Activated CD4-positive, alpha-beta memory T cell treated with anti-CD3 and anti-CD28 coated beads, Interleukin-2, amount 10 ng/mL, durations not matched to agents 7 days and 5 days (primary cell): ENCODE data around the gene PHACTR1. TPM values are rescaled to one million over a fixed set of nuclear protein-coding genes. Genes with fewer than 3 reads are reported as not detected.

Experiments
- CTCF ChIA-PET: fragments of 350-600 bp; sonication (Branson Sonifier 250); formaldehyde crosslinking; loops from one replicate; lab custom pipeline; 2021; ENCODE audit warnings: antibody characterized with exemption, inconsistent platforms; lab: Charles Lee
- POLR2A ChIA-PET: fragments of 350-600 bp; sonication (Branson Sonifier 250); formaldehyde crosslinking; loops from one replicate; lab custom pipeline; 2021; ENCODE audit warnings: antibody characterized with exemption; lab: Charles Lee
- DNase-seq: peaks from one replicate; pipeline ENCODE4 v3.0.0-alpha.2; 2020
- H3K27ac Mint-ChIP-seq: one replicate; pipeline ENCODE4 v1.8.0; 2021; ENCODE audit warnings: mild to moderate bottlenecking, mixed read lengths
- H3K27me3 Mint-ChIP-seq: one replicate; pipeline ENCODE4 v1.8.0; 2021; ENCODE audit warnings: mixed read lengths
- H3K36me3 Mint-ChIP-seq: one replicate; pipeline ENCODE4 v1.8.0; 2021; ENCODE audit warnings: low read depth, mixed read lengths
- H3K4me1 Mint-ChIP-seq: one replicate; pipeline ENCODE4 v1.8.0; 2021; ENCODE audit warnings: mixed read lengths
- H3K4me3 Mint-ChIP-seq: one replicate; pipeline ENCODE4 v1.8.0; 2021; ENCODE audit warnings: mild to moderate bottlenecking, mixed read lengths
- H3K9me3 Mint-ChIP-seq: one replicate; pipeline ENCODE4 v1.8.0; 2021; ENCODE audit warnings: mixed read lengths
- total RNA-seq, 2 experiments: library from RNA; stranded (reverse); gene quantifications; one replicate each; pipeline ENCODE4 v1.2.3, GENCODE V29; 2021

PHACTR1 gene
- under 1 TPM; 0.33 to 0.53 TPM for total RNA-seq

DNA sequence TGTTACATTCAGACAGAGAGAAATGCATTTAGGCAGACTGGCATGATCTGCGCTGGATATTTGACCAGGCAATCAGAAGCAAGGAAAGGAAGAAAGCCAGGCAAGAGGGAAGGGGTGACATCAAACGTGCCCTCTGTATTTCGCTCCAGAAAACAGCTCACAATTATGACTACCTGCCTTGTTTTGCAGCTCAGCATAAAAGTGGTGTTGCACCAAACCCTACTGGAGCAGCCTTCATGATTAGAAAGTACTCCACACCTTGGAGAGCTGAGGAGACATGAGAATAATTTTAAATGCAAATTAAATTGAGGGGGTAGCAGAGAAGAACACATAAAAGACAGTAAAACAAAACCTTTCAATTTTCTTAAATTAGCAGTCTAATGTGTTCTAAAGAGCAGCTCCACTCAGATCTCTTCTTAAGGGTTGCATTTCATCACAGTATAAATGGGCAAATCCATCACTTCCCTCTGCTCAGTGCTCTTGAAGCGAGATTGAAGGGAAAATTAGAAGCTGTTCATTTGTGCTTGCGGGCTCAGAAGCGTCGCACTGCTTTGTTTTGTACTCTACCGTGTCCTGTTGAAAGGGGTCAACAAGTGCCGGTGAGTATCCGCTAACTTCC, at the start of gene PHACTR1:
TSS of gene PHACTR1 (plus strand) at position 470 of the 619 bp plus-strand sequence.
- DNase-seq = no peak
- Mint-ChIP-seq H3K9me3 (no peaks in the 10 kb centered on the region), H3K27me3 (peaks cover 3% of the 10 kb centered on the region), H3K4me3 (no peak within 1 kb of the TSS), H3K4me1 (no peaks in the 10 kb centered on the region), H3K36me3 (no peaks in the 10 kb centered on the region), H3K27ac (no peak within 1 kb of the TSS)
- CTCF ChIA-PET = no interaction called here
- POLR2A ChIA-PET = no interaction called here

DNA sequence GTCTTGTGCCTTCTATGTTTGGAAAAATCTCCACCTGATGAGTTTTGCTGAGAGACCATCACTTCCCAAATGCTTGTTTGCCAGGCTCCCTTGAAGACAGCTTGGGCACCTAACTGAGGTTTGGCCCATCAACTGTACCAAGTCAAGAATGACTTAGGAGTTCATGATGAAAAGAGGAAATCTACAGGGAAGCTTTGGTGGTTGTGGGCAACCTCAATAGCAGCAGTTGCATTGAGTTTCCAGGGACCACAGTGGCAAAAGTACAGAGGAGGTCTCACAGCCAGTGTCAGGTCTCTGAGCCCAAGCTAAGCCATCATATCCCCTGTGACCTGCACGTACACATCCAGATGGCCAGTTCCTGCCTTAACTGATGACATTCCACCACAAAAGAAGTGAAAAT, 49.7 kb upstream of the PHACTR1 start:
- no peak for DNase-seq
- ChIA-PET CTCF (interaction anchor here (0.6 kb wide), 1 partner anchor 1381 kb away, joined by 3 read pairs; no protein-coding TSS in a partner anchor), POLR2A (no interaction called here)
- H3K4me3 Mint-ChIP-seq = no peak overlapping the region
- H3K27me3 Mint-ChIP-seq = no peaks in the 10 kb centered on the region
- H3K36me3 Mint-ChIP-seq = no peaks in the 10 kb centered on the region
- no peak overlapping the region for H3K27ac Mint-ChIP-seq
- H3K4me1 Mint-ChIP-seq = no peaks in the 10 kb centered on the region
- no peaks in the 10 kb centered on the region for H3K9me3 Mint-ChIP-seq

DNA sequence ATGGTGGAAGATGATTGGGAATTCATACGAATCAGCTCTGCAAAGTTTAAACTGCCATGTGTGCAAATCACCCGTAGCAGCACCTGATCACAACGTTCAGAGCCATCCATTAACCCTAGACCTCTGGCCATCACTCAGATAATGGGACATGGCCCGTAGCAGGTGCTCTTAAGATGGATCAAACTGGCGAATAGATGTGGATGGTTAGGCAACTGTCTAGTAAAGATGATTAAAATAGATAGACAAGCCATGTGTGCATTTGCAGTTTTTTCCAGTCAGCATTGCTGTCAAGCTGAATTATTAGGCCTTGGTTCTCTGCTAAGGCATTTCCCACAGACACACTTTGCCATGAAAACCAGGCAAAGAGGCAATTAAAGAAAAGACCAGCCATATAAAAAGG, 40.6 kb upstream of the PHACTR1 start:
- DNase-seq = no peak
- Mint-ChIP-seq H3K4me1 (no peaks in the 10 kb centered on the region), H3K27ac (no peak overlapping the region), H3K36me3 (no peaks in the 10 kb centered on the region), H3K27me3 (no peaks in the 10 kb centered on the region), H3K9me3 (no peaks in the 10 kb centered on the region), H3K4me3 (no peak overlapping the region)
- ChIA-PET CTCF (no interaction called here), POLR2A (no interaction called here)

DNA sequence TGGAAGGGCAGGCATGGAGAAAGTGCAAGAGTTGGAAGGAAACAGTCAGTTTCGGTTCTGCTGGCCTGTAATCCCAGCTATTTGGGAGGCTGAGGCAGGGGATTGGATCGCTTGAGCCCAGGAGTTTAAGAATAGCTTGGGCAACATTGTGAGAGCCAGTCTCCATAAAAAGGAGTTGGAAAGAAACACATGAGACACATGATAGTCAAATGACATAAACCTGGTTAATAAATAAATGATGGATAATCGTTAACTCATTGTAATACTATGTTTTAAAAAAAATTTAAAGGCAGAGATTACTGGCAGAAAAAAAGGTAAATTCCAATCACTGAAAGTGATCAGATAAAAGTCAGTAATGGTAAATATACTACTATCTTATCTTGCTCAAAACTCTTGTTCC, 37.2 kb upstream of the PHACTR1 start:
- Mint-ChIP-seq H3K36me3 (no peaks in the 10 kb centered on the region), H3K4me1 (no peaks in the 10 kb centered on the region), H3K27ac (no peak overlapping the region), H3K4me3 (no peak overlapping the region), H3K27me3 (no peaks in the 10 kb centered on the region), H3K9me3 (no peaks in the 10 kb centered on the region)
- DNase-seq = no peak
- ChIA-PET POLR2A (no interaction called here), CTCF (no interaction called here)

DNA sequence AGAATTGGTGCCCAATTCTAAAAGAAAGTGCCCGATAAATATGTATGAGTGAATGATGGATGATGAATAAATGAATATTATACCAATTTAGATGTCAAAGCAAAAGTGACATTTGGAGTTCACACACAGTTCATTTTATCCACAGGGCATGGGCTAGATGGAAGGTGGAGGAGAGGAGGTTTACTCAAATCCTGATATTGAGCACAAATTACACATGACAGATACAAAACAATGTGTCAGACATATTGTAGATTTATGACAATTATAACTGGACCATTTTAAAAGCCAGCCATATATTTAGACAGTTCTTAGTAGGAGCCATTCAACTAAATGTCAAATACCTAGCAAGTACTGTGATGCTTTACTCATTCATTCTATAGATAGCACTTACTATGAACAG, 23.4 kb upstream of the PHACTR1 start:
- no peak for DNase-seq
- Mint-ChIP-seq H3K36me3 (no peaks in the 10 kb centered on the region), H3K4me3 (no peak overlapping the region), H3K27me3 (no peaks in the 10 kb centered on the region), H3K27ac (no peak overlapping the region), H3K4me1 (no peaks in the 10 kb centered on the region), H3K9me3 (no peaks in the 10 kb centered on the region)
- POLR2A ChIA-PET = no interaction called here
- CTCF ChIA-PET = no interaction called here

DNA sequence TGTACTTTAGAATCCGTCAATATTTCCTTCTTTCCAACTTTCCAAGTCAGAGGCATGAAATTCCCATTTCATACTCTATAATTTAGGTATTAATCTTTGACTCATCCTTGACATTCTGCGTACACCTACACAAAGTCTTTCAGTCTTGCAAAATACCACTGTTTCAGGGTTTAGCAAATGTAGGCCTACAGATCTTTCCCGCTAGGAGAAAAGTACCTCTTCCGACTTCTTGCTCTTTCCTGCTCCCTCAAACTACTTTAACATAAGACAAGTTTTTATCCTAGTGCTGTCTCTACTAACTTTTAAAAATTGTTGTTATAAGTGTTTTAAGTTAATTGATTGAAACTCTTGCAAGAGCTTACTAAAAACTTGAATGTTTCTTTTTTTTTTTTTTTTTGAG, 18.3 kb upstream of the PHACTR1 start:
- Mint-ChIP-seq H3K27ac (no peak overlapping the region), H3K9me3 (no peaks in the 10 kb centered on the region)
- POLR2A ChIA-PET = no interaction called here

DNA sequence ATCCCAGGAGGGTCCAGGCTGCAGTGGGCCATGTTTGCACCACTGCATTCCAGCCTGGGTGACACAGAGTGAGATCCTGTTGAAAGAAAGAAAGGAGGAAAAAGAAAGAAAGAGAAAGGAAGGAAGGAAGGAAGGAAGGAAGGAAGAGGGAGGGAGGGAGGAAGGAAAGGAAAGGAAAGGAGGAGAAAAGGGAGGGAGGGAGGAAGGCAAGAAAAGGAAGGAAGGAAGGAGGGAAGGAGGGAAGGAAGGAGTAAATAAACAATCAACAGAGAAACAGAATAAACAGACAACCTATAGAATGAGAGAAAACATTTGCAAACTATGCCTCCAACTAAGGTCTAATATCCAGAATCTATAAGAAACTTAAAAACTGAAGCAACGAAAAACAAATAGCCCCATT, 11.6 kb upstream of the PHACTR1 start:
- no peak overlapping the region for H3K4me3 Mint-ChIP-seq
- no peaks in the 10 kb centered on the region for H3K9me3 Mint-ChIP-seq
- H3K4me1 Mint-ChIP-seq = no peaks in the 10 kb centered on the region
- DNase-seq = no peak
- CTCF ChIA-PET = no interaction called here
- POLR2A ChIA-PET = no interaction called here
- H3K27me3 Mint-ChIP-seq = no peaks in the 10 kb centered on the region
- no peak overlapping the region for H3K27ac Mint-ChIP-seq
- H3K36me3 Mint-ChIP-seq = no peaks in the 10 kb centered on the region

More for the DNA sequence above, 18.3 kb upstream of the PHACTR1 start:
- CTCF ChIA-PET = no interaction called here
- H3K4me1 Mint-ChIP-seq = no peaks in the 10 kb centered on the region
- H3K4me3 Mint-ChIP-seq = no peak overlapping the region
- no peaks in the 10 kb centered on the region for H3K36me3 Mint-ChIP-seq
- no peak for DNase-seq
- H3K27me3 Mint-ChIP-seq = no peaks in the 10 kb centered on the region

DNA sequence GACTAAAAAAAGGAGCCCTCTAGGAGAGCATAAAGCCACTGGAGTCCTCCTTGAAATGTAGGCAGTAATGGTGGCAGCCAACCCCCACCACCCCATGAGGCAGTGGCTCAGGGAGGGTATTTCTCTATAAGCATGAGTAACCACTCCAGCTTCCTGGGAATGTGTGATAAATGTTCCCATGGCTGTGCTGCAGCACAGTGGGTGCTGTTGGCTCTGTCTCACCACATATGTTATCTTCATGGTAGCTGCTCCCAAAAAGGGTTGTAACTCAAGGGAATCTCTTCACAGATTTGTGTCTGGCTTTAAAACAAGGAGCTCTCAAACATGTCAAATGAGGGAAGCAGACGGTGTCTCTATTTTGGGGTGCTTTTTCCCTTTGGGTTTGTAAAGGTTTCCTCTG, 7.5 kb upstream of the PHACTR1 start:
- H3K4me3 Mint-ChIP-seq = no peak overlapping the region

DNA sequence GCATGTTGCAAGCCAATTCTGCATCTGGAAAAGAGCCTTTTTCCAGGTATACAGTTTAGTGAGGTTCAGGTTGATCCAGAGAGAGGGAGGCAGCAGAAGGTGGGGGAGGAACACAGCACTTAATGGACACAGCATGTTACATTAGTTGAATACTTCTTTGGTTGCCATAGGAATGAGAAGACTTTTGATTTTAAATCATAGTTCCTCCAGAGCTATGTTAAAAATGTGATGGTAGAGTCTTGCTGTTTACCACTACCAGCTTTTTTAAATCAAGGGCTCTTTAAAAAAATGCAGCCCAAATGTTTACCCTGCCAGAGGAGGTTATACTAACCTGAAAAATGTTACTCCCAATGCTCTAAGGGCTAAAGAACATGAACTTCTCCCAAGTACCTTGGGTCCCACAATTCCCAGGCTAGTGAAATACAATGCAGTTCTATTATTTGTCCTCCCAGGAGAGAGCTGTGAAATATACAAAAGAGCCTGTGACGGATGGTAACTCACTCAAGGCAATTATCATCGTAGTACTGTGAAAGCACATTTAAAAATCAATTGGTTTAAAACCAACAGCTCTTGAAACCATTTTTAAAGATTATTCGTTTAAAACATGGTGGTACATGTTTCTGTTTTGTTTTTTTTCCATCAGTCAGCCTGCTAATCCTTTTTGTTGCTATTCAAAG, 6.9 kb upstream of the PHACTR1 start:
- no peaks in the 10 kb centered on the region for H3K27me3 Mint-ChIP-seq
- ChIA-PET CTCF (no interaction called here), POLR2A (no interaction called here)
- no peaks in the 10 kb centered on the region for H3K9me3 Mint-ChIP-seq
- H3K36me3 Mint-ChIP-seq = no peaks in the 10 kb centered on the region
- H3K27ac Mint-ChIP-seq = no peak overlapping the region
- DNase-seq = no peak
- H3K4me3 Mint-ChIP-seq = no peak overlapping the region
- no peaks in the 10 kb centered on the region for H3K4me1 Mint-ChIP-seq

More for the DNA sequence above, 7.5 kb upstream of the PHACTR1 start:
- ChIA-PET CTCF (no interaction called here), POLR2A (no interaction called here)
- H3K4me1 Mint-ChIP-seq = no peaks in the 10 kb centered on the region
- H3K27ac Mint-ChIP-seq = no peak overlapping the region
- no peak for DNase-seq
- no peaks in the 10 kb centered on the region for H3K36me3 Mint-ChIP-seq
- H3K9me3 Mint-ChIP-seq = no peaks in the 10 kb centered on the region
- H3K27me3 Mint-ChIP-seq = no peaks in the 10 kb centered on the region

DNA sequence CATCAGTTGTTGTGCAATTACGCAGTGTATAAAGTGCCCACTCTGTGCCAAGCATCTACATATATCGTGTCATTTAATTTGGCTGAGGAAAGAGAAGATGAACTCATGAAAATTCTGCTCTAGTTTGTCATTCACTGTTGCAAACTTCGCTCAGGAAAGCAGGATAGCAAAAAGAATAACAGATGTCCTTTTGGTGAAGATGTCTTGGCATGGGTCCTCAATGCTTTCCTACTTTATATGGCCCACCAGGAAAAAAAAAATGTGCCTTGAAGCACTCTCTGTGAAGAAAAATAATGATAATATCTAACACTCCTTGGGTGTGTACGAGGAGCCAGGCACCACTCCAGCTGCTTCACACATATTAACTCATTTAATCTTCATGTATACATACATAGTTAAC, 5.6 kb upstream of the PHACTR1 start:
- Mint-ChIP-seq H3K27ac (no peak overlapping the region), H3K27me3 (peaks cover 3% of the 10 kb centered on the region), H3K36me3 (no peaks in the 10 kb centered on the region), H3K4me1 (no peaks in the 10 kb centered on the region), H3K4me3 (no peak overlapping the region), H3K9me3 (no peaks in the 10 kb centered on the region)
- DNase-seq = no peak
- ChIA-PET POLR2A (interaction anchor here (0.7 kb wide), 1 partner anchor 516 kb away, joined by 3 read pairs; no protein-coding TSS in a partner anchor), CTCF (interaction anchor here (1.2 kb wide), 1 partner anchor 105 kb away, joined by 3 read pairs; no protein-coding TSS in a partner anchor)

DNA sequence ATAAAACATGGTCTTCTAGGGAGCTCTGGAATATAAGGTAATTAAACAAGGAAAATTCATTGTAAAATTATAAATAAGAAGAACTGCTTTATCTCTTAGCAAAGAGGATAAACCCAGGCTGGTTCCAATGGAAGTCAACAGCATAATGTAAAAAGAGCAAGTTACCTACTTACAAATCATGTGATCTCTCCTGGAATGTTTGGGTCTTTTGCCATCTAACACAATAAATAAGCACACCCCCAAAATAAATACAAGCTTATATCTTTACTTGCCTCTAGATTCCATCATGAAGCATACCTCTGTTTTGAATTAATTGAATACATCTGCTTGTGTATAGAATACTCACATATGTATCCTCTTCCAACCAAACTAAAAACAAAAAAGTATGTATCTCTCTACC, 2.5 kb upstream of the PHACTR1 start:
- CTCF ChIA-PET = no interaction called here
- H3K4me1 Mint-ChIP-seq = no peaks in the 10 kb centered on the region
- no peak overlapping the region for H3K27ac Mint-ChIP-seq
- no peaks in the 10 kb centered on the region for H3K9me3 Mint-ChIP-seq
- peaks cover 3% of the 10 kb centered on the region for H3K27me3 Mint-ChIP-seq
- H3K4me3 Mint-ChIP-seq = no peak overlapping the region
- POLR2A ChIA-PET = no interaction called here
- DNase-seq = no peak
- no peaks in the 10 kb centered on the region for H3K36me3 Mint-ChIP-seq

DNA sequence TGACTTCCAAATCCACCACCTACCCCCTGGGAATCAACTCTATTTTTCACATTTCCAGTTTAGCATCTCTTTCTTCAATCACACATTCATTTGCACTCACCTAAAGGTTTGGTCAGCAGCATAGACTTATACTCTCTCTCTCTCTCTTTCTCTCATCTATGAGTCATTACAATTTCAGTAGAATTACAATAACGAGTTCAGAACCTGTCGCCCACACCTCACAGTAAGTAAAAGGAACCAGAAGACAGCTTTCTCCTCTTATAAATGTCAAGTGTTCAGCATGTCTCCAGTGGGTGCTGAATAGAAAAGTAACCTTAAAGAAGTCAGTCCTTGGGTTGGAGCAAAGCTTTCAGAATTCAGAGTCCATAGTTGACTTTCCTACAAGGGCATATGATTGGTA, 1.1 kb upstream of the PHACTR1 start:
- POLR2A ChIA-PET = no interaction called here
- CTCF ChIA-PET = no interaction called here
- no peaks in the 10 kb centered on the region for H3K9me3 Mint-ChIP-seq
- no peak overlapping the region for H3K27ac Mint-ChIP-seq
- no peak overlapping the region for H3K4me3 Mint-ChIP-seq
- no peaks in the 10 kb centered on the region for H3K4me1 Mint-ChIP-seq
- DNase-seq = no peak
- H3K36me3 Mint-ChIP-seq = no peaks in the 10 kb centered on the region
- peaks cover 3% of the 10 kb centered on the region for H3K27me3 Mint-ChIP-seq

DNA sequence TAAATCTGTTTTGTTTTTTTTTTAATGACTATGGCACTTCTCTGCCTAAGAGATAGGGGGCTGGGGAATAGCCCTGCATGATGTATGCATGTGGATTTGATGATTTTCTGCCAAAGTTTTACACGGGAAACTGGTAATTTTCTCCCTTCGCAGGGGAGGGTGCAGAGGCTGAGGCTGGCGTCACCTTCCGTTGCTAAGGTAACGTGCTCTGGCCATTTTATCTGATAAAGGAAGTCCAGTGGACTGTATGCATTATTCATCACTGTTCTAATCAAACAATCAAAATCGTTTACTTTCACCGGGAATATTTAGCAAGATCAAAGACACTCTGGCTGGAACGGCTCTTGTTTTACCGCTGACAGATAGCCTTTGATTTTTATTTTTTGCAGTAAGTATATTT, 789 bp downstream of the PHACTR1 start:
- no peaks in the 10 kb centered on the region for H3K9me3 Mint-ChIP-seq

DNA sequence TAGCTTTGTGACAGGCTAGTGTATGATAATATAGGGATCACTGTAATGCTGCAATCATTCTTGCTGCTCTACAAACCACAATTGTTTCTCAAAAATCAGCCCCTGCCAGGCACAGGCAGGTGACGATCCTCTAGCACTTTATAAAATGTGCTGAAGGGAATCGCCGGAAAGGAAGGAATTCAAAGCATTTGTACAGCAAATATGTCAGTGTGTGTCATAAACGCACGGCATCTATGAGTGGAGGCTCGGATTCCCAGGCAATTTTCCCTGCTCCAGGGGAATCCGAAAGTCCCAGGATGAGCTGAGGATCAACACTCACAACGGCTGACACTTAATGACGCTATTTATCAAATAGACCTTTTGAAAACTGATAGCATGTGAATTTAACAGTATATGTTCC, 1.4 kb downstream of the PHACTR1 start:
- H3K4me1 Mint-ChIP-seq = no peaks in the 10 kb centered on the region
- H3K9me3 Mint-ChIP-seq = no peaks in the 10 kb centered on the region
- H3K27ac Mint-ChIP-seq = no peak overlapping the region
- DNase-seq = no peak
- no peak overlapping the region for H3K4me3 Mint-ChIP-seq
- peaks cover 3% of the 10 kb centered on the region for H3K27me3 Mint-ChIP-seq
- ChIA-PET CTCF (no interaction called here), POLR2A (no interaction called here)
- no peaks in the 10 kb centered on the region for H3K36me3 Mint-ChIP-seq

More for the DNA sequence above, 789 bp downstream of the PHACTR1 start:
- Mint-ChIP-seq H3K36me3 (no peaks in the 10 kb centered on the region), H3K4me3 (no peak overlapping the region), H3K4me1 (no peaks in the 10 kb centered on the region), H3K27me3 (peaks cover 3% of the 10 kb centered on the region), H3K27ac (no peak overlapping the region)
- no peak for DNase-seq
- CTCF ChIA-PET = no interaction called here
- POLR2A ChIA-PET = no interaction called here
